Lower lobe of right lung (tissue), 2 donors: ENCODE data around the gene CNGB1. TPM values are rescaled to one million over a fixed set of nuclear protein-coding genes. Genes with fewer than 3 reads are reported as not detected.

ENCODE experiments used
- ATAC-seq, 2 donors: fragments of 200-7000 bp; cut with Tn5 transposase; one replicate each; pipeline ENCODE4 v1.9.1; 2020 to 2022; ENCODE audit warnings: mild to moderate bottlenecking in 2 of 2, moderate library complexity in 2 of 2
- DNase-seq: peaks from one replicate; pipeline ENCODE4 v3.0.0-alpha.2; 2020
- H3K27ac ChIP-seq: fragments of 200-600 bp; one replicate; pipeline ENCODE4 v1.8.0; 2022
- H3K27me3 ChIP-seq: fragments of 200-600 bp; one replicate; pipeline ENCODE4 v1.8.0; 2022; ENCODE audit warnings: low read depth
- H3K36me3 ChIP-seq: fragments of 200-600 bp; one replicate; pipeline ENCODE4 v1.8.0; 2022; ENCODE audit warnings: mild to moderate bottlenecking
- H3K4me1 ChIP-seq: fragments of 200-600 bp; one replicate; pipeline ENCODE4 v1.8.0; 2022
- H3K4me3 ChIP-seq: fragments of 200-600 bp; one replicate; pipeline ENCODE4 v1.8.0; 2022; ENCODE audit warnings: mild to moderate bottlenecking
- H3K9me3 ChIP-seq: fragments of 200-600 bp; one replicate; pipeline ENCODE4 v1.8.0; 2022
- CTCF ChIP-seq: fragments of 200-600 bp; IDR thresholded peaks from one replicate; pipeline ENCODE4 v1.8.0; 2022; ENCODE audit warnings: antibody characterized with exemption, mild to moderate bottlenecking
- intact Hi-C: fragments of 100-400 bp; cut with DNase I; formaldehyde crosslinking; loops from one replicate; pipeline ENCODE4 v1.11.0; 2022
- total RNA-seq: library from RNA; stranded (reverse); fragmentation: NEBNext Ultra II Directional; extraction: Animal tissue kit (Norgen Biotek cat#: 25700); gene quantifications from one replicate; pipeline ENCODE4 v1.2.1, GENCODE V29; 2021
- donor health status: DM: no; HTN: yes; CAD: no; lungs with severe emphysema.

Gene CNGB1
- total RNA-seq, 1 donor from 2014 or later = 0.35 TPM

- DNase-seq (no peak), ATAC-seq (no peak)
- Histone ChIP-seq H3K9me3 (no peaks in the 10 kb centered on the region), H3K27ac (no peak overlapping the region), H3K4me1 (peaks cover 45% of the 10 kb centered on the region), H3K4me3 (no peak overlapping the region), H3K27me3 (no peaks in the 10 kb centered on the region), H3K36me3 (no peaks in the 10 kb centered on the region)
- TF ChIP-seq CTCF = no peak
- intact Hi-C loops = no loop called here
Observed at GRCh38 chr16:57890752-57891111, 80.2 kb downstream of the CNGB1 start.

GRCh38 chr16:57889960-57890751 is 80.8 kb downstream of the CNGB1 start:
- Histone ChIP-seq H3K9me3 (no peaks in the 10 kb centered on the region), H3K27me3 (no peaks in the 10 kb centered on the region), H3K27ac (no peak overlapping the region), H3K4me3 (no peak overlapping the region), H3K4me1 (peaks cover 45% of the 10 kb centered on the region), H3K36me3 (no peaks in the 10 kb centered on the region)
- intact Hi-C loops = no loop called here
- TF ChIP-seq CTCF = no peak
- DNase-seq = no peak
- ATAC-seq = peak in 1 of 2 donors; percentile 25

GRCh38 chr16:57889522-57889921 is 81.4 kb downstream of the CNGB1 start:
- DNase-seq (no peak), ATAC-seq (no peak)
- Histone ChIP-seq H3K36me3 (no peaks in the 10 kb centered on the region), H3K4me1 (peaks cover 42% of the 10 kb centered on the region), H3K27me3 (peaks cover 5% of the 10 kb centered on the region), H3K9me3 (no peaks in the 10 kb centered on the region), H3K27ac (no peak overlapping the region), H3K4me3 (no peak overlapping the region)
- intact Hi-C loops = no loop called here
- TF ChIP-seq CTCF = no peak

- no peak overlapping the region for H3K4me3 ChIP-seq
- H3K27ac ChIP-seq = no peak overlapping the region
- ATAC-seq (no peak), DNase-seq (no peak)
- intact Hi-C loops = no loop called here
- H3K36me3 ChIP-seq = no peaks in the 10 kb centered on the region
- no peaks in the 10 kb centered on the region for H3K9me3 ChIP-seq
- peaks cover 38% of the 10 kb centered on the region for H3K4me1 ChIP-seq
- TF ChIP-seq CTCF = no peak
- H3K27me3 ChIP-seq = peaks cover 9% of the 10 kb centered on the region
Observed at GRCh38 chr16:57889111-57889510, 81.8 kb downstream of the CNGB1 start.

- H3K36me3 ChIP-seq = no peaks in the 10 kb centered on the region
- H3K4me1 ChIP-seq = peaks cover 29% of the 10 kb centered on the region
- peaks cover 18% of the 10 kb centered on the region for H3K27me3 ChIP-seq
- TF ChIP-seq CTCF = no peak
- DNase-seq (no peak), ATAC-seq (no peak)
- intact Hi-C loops = no loop called here
- no peak overlapping the region for H3K27ac ChIP-seq
- no peak overlapping the region for H3K4me3 ChIP-seq
- no peaks in the 10 kb centered on the region for H3K9me3 ChIP-seq
Observed at GRCh38 chr16:57888128-57888527, 82.8 kb downstream of the CNGB1 start.
